NCI-H146 treated with DMSO at 0.1 percent for 48 hours (cell line): ENCODE data around the gene RSBN1L.

Experiments
- DNase-seq: peaks from one replicate; lab custom pipeline; 2025; ENCODE audit not compliant: unreplicated experiment; lab: John Stamatoyannopoulos, UW

Gene RSBN1L

DNA sequence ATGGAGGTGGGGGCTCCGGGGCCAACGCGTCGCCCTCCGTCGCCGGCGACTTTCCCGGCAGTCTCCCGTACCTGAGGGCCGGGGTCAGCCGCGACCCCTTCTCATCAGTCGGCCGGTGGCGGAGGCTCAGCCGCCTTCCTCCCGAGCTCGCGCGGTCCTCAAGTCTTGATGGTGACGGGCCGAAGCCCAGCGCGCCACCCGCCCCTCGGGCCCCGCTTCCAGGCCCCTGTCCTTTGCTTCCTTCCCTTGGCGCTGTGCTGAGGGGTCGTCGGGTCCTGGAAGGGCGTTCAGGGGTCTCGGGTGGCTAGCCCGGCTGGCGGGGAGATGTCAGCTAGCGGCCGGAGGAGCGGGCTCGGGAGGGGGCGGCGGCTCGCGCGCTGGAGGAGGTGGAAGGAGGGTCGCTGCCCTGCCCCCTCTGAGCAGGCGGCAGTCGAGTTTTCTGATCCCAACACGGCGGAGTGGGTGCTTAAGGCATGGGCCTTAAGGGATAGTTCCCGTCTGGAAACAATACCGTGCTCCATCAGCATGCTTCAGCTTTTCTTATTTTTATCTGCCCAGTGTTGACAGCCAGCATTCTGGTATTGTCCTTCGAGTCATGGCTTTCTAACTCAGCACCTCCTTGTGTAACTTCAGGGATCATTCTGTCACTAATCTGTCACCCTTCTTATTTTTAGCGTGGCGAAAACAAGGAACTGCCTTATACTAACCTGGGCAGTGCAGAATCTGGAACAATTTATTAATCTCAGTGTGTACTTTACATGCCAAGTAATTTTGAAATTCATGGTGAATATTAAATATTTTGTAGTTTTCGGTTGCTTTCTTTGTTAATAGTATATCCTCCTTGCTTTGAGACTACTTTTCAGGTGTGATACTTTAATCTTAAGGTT lies 103.1 kb downstream of the RSBN1L start:
- DNase-seq: no peak

DNA sequence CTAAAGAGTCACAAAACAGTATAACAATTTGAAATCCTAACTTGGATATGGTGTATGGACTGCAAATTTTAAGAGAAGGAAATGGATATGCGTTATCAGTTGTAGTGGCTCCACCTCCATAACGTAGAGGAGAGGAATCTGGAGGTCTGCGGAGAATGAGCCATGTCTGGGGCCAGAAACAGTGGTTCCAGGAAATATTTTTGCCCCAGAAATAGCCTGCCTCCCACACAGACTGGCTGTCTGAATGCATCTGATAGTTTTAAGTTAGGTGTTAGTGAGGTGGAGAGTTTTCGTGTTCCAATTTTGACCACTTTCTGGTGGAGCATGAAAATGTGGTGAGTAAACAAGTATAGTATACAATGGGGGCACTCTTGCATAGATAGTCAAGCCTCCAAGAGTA lies 103.9 kb downstream of the RSBN1L start:
- no peak for DNase-seq

DNA sequence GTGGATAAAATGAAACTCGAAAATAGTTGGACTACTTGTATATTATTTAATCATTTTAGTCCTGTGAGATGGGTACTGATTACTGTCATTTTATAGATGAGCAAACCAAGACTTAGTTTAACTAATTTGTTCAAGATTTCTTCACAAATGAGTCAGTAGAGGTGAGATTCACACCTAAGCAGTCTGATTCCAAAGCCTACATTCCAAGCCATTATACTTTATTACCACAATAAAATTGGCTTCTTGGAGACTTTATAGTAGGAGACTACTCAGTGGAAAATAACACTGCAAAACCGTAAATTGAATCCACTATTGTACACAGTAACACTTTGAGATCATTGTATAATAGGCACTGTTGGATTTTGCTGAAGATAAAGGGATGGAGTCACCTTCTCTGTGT lies 104.5 kb downstream of the RSBN1L start:
- DNase-seq: no peak

DNA sequence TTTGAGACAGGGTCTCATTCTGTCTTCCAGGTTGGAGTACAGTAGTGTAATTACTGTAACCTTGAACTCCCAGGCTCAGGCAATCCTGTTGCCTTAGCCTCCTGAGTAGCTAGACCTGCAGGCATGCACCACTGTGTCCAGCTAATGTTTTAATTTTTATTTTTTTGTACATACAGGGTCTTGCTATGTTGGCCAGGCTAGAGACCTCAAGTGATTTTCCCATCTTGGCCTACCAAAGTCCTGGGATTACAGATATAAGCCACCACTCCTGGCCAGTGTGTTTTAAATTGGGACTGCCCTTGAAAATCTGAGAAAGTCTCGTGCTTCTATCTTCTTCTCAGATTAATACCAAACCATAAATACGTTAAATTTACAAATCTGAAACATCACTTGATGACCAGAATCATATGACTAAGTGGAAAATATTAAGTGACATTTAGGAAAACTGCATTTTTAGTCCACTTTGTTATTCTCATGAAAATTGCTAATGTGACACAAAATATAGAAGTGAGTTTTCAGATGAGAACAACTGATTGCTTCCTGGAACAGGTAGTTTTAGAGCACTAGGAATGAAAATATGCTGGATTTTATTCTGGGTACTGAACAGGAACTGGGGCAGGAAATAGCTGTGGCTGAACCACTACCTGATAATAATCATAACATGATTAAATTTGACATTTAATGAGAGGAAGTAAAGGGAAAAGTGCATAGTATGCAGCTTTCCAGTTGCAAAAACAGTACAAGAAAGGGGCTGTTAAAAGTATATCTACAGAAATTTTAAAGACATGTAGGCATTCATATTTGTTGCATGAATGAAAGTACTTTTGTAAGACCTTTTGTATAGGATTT lies 106.5 kb downstream of the RSBN1L start:
- no peak for DNase-seq

DNA sequence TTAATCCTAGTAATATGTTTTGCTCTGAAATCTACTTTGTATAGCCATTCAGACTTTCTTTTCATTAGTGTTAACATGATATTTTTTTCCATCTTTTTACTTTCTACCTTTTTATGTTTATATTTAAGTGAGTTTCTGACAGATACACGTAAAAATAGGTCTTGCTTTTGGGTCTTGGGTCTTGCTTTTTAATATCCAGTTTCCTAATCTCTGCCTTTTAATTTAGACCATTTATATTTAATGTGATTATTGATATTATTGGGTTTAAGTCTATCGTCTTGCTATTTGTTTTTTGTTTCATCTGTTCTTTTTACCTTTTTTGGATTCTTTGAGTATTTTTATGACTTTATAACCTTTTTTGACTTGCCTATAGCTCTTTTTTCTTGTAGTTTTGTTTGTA lies 110.2 kb downstream of the RSBN1L start:
- no peak for DNase-seq

DNA sequence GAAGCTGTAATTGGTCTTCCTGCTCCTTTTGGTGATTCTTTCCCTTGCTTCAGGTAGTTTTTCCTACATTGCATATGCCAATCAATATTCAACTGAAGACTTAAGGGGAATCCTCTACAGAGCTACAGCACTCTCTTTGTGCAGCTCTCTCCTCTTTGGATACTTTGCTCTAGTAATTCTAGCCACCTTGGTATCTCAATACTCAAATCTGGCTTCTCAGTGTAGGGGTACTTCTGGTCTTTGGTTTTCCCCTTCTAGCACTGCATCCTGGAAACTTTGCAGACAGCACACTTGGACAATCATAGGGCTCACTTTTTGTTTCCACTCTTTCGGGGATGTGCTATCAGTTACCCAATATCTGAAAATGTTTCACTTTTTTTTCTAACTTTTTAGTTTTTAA lies 112.3 kb downstream of the RSBN1L start:
- no peak for DNase-seq

DNA sequence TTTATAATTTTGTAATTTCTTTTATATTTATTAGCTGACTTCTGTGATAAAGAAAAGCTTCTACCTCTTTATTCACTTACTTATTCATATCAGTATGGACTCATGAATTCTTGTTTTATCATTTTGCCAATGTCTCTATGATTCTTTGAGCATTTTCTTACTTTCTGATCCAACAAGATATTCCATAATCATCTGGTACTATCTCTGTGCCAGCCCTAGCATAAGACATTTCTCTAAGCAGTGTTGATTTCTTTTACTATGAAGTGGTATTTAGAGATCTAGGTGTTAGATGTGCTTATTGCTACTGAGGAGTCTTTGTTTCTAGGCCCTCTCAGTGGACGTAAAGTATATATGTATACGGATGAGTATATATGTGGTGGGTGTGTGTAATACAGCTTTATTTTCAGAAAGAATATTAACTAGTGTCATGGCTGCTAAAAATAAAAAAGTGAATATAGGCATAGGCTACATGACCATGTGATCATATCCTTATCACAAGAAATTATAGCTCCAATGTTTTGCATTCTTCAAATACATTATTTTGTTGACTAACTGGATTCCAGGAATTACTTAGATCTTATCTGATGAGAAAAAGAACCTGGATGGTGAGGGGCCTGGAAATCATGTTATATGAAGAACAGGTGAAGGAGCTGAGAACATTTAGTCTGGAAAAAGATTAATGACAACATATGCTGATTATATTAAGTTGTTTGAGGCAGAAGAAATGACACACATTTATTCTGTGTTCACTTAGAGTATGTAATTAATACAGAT lies 115.4 kb downstream of the RSBN1L start:
- DNase-seq: no peak

DNA sequence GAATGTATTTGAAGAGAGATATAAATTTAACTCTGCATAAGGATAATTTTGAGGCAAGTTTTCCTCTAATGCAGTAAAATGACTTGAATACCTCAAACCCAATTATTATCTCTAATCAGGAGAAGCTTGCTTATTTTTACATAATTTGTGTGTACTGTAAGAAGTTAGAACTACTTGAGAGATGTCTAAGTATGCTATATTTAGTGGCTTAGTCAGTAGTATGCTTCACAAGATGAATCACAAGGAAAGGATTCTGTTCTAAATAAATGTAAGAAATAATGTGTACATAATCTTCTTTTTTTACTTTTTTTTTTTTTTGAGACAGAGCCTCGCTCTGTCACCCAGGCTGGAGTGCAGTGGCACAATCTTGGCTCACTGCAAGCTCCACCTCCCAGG lies 116.0 kb downstream of the RSBN1L start:
- no peak for DNase-seq

DNA sequence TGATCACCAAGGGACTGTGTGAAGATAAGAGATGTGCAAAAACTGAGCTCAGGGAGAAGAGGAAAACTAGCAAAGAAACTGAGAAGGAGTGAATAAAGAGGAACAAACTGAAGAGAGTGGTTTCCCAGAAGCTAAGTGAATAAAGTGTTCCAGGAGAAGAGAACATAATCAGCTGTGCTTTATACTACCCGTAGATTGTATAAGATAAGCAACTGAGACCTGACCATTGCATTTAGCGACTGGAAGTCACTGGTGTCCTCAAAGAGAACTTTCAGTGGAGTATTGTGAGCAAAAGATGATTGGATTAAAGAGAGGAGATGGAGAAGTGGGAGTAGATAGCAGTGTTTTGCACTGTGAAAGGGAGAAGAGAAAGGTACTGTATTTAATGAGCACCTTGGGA lies 116.9 kb downstream of the RSBN1L start:
- DNase-seq: no peak

DNA sequence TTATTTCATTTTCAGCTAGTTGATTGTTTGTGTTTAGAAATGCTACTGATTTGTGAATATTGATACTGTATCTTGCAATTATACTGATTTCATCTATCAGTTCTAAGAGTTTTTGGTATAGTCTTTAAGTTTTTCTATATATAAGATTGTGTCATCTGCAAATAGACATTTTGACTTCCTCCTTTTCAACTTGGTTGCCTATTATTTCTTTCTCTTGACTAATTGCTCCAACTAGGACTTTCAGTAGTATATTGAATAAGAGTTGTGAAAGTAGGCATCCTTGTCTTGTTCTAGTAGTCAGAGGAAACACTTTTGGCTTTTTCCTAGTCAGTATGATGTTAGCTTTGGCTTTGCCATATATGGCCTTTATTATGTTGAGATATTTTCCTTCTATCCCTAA lies 122.8 kb downstream of the RSBN1L start:
- DNase-seq: no peak

DNA sequence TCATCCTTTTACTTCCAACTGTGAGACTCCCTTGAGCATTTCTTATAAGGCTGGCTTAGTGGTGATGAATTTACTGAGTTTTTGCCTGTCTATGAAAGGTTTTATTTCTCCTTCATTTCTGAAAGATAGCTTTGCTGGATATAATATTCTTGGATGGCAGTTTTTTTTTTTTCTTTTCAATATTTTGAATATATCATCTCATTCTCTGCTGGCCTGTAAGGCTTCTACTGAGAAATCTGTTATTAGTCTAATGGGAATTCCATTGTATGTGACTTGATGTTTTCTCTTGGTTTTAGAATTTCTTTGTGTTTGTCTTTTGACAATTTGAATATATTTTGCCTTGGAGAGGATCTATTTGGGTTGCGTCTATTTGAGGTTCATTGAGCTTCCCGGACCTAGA lies 124.7 kb downstream of the RSBN1L start:
- DNase-seq: no peak

DNA sequence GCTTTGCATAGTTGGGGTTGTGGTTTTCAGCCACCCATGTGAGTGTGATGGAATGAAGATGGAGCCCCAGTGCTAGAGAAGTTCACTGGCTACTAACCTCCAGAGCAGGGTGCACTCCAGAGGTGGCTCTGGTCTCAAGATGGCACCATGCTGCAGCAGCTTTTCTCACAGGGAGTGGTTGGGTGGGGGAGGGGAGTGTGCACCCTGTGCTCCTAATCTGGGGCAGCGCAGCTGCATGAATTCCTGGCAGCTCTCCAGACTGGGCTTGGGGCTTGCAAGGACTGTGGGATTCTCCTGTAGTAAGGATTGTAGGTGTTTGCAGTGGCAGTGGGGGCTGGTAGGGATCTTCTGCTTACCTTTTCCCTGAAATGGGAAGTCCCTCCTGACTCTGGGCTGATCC lies 126.0 kb downstream of the RSBN1L start:
- DNase-seq: no peak

DNA sequence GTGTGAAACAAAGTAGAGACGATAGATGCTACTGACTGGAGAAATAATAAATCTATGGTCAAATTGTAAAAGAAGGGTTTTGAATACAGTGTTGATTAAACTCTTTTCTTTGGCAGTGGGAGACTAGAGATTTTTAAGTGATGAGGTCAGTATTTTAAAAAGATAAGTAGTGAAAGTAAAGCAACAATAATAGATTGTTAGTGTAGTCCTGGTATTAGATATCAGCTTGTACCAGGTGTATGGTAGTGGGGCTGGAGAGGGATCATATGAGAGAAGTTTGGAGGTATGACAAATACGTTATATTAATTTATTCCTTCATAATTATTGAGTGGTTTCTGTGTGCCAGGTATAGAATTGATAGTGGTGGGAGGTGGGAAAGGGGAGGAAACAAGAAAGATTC lies 127.5 kb downstream of the RSBN1L start:
- no peak for DNase-seq

DNA sequence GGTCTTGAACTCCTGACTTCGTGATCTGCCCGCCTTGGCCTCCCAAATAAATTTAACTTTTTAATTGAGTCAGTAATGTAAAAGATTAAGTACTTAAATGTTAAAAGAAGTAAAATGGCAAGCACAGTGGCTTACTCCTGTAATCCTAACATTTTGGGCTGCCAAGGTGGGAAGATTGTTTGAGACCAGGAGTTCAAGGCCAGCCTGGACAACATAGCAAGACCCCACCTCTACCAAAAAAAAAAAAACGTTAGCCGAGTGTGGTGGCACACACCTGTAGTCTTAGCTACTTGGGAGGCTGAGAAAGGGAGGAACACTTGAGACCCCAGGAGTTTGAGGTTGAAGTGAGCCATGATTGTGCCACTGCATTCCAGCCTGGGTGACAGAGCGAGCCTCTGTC lies 128.4 kb downstream of the RSBN1L start:
- DNase-seq: no peak

DNA sequence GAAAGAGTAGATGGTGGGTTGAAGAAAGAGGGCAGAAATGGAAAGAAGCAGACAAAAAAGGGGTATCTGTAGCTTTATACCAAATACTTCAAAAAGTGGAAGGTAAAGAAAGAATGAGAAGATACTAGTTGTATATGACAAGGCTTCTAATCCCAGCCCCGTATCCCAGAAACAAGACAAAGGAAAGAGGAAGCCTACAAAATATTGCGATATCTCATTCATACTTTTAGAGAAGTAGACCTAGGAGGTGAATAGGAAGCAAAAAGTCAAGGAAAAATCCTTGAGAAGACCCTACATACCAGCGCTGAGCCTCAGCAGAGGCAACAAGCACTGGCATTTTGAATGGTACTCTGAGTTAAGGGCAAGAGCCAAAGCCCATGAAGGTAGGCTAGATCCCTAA lies 128.9 kb downstream of the RSBN1L start:
- no peak for DNase-seq

DNA sequence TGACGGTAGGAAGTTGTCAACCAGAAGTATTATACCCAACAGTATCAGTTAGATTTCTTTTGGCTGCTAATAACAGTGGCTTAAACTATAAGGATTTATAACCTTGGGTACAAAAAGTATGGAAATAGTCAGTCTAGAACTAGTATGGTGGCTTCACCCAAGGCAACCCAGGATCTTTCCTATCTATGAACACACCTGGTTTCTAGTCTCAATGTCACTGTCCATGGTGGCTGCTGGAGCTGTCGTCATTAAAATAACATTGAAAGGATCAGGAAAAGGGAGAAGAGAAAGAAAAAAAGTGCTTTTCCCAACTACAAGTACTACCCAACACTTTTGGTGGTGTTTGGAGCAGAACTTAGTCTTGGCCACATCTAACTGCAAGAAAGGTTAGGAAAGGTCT lies 130.0 kb downstream of the RSBN1L start:
- no peak for DNase-seq

DNA sequence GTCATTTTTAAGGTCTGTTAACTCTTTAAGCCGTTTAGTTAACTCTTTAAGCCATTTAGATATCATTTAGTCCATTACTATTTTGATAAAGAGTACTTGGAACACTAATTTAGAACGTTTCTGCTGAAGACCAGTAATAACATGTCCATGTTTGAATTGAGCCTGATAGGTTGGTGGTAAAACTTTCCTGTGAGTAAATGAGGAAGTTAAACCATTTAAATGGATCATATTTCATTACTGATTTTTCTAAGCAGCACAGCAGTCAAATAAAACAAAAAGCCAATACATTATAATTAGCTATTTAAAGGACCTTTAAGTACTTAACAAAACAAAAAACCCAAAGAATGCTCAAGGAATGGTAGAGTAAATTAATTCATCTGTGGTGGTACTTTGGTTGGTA lies 131.7 kb downstream of the RSBN1L start:
- peak; percentile 19 for DNase-seq

DNA sequence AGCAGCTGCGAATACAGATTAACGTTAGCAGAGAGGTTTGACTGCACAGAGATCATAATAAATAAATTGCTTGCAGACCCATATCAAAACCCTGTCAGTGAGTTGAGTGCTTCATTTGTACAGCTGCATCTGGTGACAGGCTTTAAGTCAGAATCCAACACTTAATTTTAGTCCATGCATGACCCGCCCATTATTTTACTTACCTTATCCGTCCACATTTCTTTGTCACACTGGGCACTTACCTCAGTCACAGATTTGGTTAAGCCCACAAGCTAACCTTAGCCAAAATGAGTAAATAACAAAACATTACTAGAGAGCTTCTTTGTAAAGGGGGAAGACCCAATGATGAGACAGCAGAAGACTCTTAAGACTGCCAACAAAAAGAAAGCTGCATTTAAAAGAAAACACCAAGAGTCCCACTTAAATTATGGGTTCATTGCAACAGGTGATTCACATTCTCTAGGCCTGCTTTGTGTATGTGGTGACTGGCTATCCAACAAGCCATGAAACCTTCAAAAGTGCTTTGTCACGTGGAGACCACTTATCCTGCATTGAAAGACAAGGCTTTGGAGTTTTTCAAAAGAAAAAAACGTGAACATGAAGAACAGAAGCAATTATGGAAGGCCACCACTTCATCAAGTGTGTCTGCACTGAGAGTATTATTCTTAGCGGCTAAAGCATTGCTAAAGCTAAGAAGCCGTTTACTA lies 134.5 kb downstream of the RSBN1L start:
- DNase-seq: no peak

DNA sequence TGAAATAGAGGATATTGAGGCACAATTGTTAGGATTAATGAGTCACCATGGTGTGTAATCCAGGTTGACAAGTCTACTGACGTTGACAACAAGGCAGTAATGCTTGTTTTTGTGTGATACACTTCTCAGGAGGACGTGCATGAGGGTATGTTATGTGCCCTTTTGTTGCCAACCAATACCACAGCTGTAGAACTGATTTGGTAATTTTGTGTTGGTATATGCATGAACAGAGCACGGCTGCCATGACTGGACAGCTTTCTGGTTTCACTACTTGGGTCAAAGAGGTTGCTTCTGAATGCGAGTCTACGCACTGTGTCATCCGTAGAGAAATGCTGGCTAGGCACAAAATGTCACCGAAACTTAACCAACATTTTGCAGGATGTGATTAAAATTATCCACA lies 135.2 kb downstream of the RSBN1L start:
- no peak for DNase-seq

DNA sequence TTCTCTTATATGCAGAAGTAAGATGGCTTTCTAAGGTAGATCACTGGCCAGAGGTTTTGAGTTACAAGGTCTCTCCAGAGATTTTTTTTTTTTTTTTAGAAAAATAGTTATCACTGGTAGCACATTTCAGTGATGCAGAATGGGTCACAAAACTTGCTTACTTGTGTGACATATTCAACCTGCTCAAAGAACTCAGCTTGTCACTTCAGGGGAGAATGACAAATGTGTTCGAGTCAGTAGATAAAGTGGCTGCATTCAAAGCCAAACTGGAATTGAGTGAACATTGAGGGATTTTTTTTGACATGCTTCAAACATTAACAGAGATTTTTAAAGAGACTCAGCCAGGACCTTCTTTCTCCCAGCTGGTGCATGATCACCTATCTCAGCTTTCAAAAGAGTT lies 135.7 kb downstream of the RSBN1L start:
- DNase-seq: no peak
